Activated T-helper 1 cell treated with anti-CD3 and anti-CD28 coated beads, Interleukin-12 subunit alpha, Interleukin-12 subunit beta, Interleukin-2, Interleukin-4 antibody, amounts not matched to agents 30 ng/mL and 10 ng/mL and 1 ng/mL, durations not matched to agents 14 hours and 24 hours and 36 hours (primary cell): ENCODE measurements around the gene PLXNC1. TPM values are rescaled to one million over a fixed set of nuclear protein-coding genes. Genes with fewer than 3 reads are reported as not detected.

Experiments
- DNase-seq: peaks from one replicate; pipeline ENCODE4 v3.0.0; 2021; ENCODE audit warnings: low spot score
- H3K27ac Mint-ChIP-seq: one replicate; pipeline ENCODE4 v1.8.0; 2021; ENCODE audit warnings: mild to moderate bottlenecking, mixed read lengths
- H3K27me3 Mint-ChIP-seq: one replicate; pipeline ENCODE4 v1.8.0; 2022; ENCODE audit warnings: mild to moderate bottlenecking, moderate library complexity, mixed read lengths; ENCODE audit not compliant: insufficient read depth
- H3K36me3 Mint-ChIP-seq: one replicate; pipeline ENCODE4 v1.8.0; 2021; ENCODE audit warnings: low read depth, mixed read lengths
- H3K4me1 Mint-ChIP-seq: one replicate; pipeline ENCODE4 v1.8.0; 2021; ENCODE audit warnings: low read depth, mixed read lengths
- H3K4me3 Mint-ChIP-seq: one replicate; pipeline ENCODE4 v1.8.0; 2021; ENCODE audit warnings: mild to moderate bottlenecking, moderate library complexity, mixed read lengths
- H3K9me3 Mint-ChIP-seq: one replicate; pipeline ENCODE4 v1.8.0; 2021; ENCODE audit warnings: mixed read lengths
- intact Hi-C: fragments of 100-400 bp; cut with micrococcal nuclease; formaldehyde crosslinking; loops from one replicate; pipeline ENCODE4 v1.15.1; 2024
- total RNA-seq: library from RNA; stranded (reverse); gene quantifications from 2 replicates; pipeline ENCODE4 v1.2.3, GENCODE V29; 2022

The PLXNC1 gene
- total RNA-seq, 1 donor from 2014 or later: 22.7 TPM

DNA sequence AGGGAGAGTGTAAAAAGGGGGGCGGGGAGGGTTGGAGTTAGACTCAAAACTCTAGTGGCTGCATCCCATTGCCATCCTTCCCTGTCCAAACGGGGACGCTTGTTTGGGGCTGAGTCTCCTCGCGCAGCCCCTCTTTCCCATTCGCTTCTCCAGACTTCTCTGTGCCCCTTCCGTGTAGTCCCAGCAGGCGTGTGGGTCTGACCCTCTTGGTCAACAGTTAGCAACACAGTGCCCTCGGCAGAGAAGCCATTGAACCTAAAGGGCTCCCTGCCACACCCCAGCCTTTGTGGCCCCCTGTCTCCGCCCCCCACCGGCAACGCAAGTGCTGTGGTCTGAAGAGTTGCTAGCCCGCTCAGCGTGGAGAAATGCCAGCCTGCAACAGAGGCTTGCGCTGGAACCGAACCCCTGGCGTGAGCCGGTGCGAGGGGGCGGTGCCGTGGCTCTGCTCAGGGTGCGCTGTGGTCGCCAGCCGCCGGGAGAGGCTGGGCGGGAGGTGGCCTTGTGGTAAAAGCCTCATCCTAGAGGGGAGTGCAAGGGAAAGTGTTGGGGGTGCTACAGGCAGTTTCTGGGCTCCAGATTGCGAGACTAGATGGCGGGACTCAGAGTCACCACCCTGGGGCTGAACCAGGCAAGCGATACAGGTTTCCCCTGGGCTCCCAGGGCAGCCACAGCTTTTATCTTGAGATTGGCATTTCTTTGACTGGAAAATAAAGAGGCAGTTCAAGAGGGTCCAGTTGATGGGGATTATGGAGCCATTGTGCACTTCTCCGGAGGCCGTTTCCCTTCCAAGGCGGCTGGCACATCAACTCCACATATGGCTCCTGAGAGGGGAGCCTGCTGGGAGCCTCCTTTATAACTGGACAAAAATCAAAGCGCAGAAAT lies 2.1 kb downstream of the PLXNC1 start:
- Mint-ChIP-seq H3K4me1 (peaks cover 44% of the 10 kb centered on the region), H3K4me3 (peak overlapping the region; percentile 92)
- intact Hi-C loops: no loop called here

GRCh38 chr12:94151582-94151981 lies 3.2 kb downstream of the PLXNC1 start:
- no peak for DNase-seq
- Mint-ChIP-seq H3K36me3 (peaks cover 18% of the 10 kb centered on the region), H3K9me3 (no peaks in the 10 kb centered on the region), H3K4me1 (peaks cover 43% of the 10 kb centered on the region), H3K27ac (no peak overlapping the region), H3K27me3 (peaks cover 18% of the 10 kb centered on the region), H3K4me3 (peak overlapping the region; percentile 92)
- intact Hi-C loops: no loop called here

More for the DNA sequence above, 2.1 kb downstream of the PLXNC1 start:
- peak; percentile 16 for DNase-seq
- no peaks in the 10 kb centered on the region for H3K9me3 Mint-ChIP-seq
- H3K36me3 Mint-ChIP-seq: peaks cover 15% of the 10 kb centered on the region
- H3K27ac Mint-ChIP-seq: peak overlapping the region; percentile 73
- peaks cover 24% of the 10 kb centered on the region for H3K27me3 Mint-ChIP-seq

GRCh38 chr12:94152292-94153078 lies 4.1 kb downstream of the PLXNC1 start:
- Mint-ChIP-seq H3K4me3 (peak overlapping the region; percentile 28), H3K27ac (no peak overlapping the region), H3K4me1 (peaks cover 41% of the 10 kb centered on the region), H3K9me3 (no peaks in the 10 kb centered on the region), H3K27me3 (peaks cover 12% of the 10 kb centered on the region), H3K36me3 (peaks cover 22% of the 10 kb centered on the region)
- intact Hi-C loops: no loop called here
- DNase-seq: no peak

DNA sequence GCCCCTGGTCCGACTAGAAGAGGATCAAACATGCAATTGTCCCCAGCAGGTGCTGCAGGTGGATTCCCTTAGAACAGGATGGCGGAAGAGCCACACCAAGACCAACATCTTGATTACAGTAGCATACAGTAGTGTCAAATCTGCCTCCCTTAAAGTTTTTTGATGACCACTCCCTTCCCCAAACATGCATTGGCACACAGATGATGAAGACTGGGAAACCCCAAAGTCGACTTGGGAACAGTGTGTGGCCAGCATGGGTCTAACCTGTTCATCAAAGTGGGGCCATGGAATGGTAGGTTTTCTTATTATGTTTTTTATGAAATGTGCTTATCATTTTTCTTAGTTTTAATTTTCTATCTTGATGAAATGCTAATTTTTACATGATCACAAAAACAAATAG lies 8.8 kb downstream of the PLXNC1 start:
- intact Hi-C loops: no loop called here
- peaks cover 43% of the 10 kb centered on the region for H3K36me3 Mint-ChIP-seq
- H3K27me3 Mint-ChIP-seq: peaks cover 7% of the 10 kb centered on the region
- peaks cover 58% of the 10 kb centered on the region for H3K4me1 Mint-ChIP-seq
- peaks cover 5% of the 10 kb centered on the region for H3K9me3 Mint-ChIP-seq
- H3K4me3 Mint-ChIP-seq: no peak overlapping the region
- DNase-seq: no peak
- no peak overlapping the region for H3K27ac Mint-ChIP-seq

- no peak overlapping the region for H3K4me3 Mint-ChIP-seq
- intact Hi-C loops: no loop called here
- peaks cover 2% of the 10 kb centered on the region for H3K27me3 Mint-ChIP-seq
- peaks cover 43% of the 10 kb centered on the region for H3K36me3 Mint-ChIP-seq
- H3K27ac Mint-ChIP-seq: no peak overlapping the region
- H3K9me3 Mint-ChIP-seq: peaks cover 7% of the 10 kb centered on the region
- no peak for DNase-seq
- H3K4me1 Mint-ChIP-seq: peaks cover 55% of the 10 kb centered on the region
Measured at GRCh38 chr12:94157981-94158411, 9.6 kb downstream of the PLXNC1 start.

DNA sequence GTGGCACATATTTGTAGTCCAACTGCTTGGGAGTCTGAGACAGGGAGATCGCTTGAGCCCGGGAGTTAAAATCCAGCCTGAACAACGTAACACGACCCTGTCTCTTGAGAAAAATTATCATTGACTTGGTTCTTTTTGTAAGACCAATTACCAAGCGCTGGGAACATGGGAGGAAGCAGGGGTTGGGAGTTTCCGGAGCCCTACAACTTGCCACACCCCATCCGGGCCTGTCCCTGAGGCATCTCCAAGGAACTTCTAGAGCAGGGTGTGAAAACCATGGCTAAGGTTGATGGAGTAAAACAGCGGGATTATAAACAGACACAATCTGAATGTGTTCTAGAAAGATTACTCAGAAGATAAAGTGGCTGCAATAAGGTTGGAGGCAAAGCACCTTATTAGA lies 10.3 kb downstream of the PLXNC1 start:
- Mint-ChIP-seq H3K4me1 (peaks cover 48% of the 10 kb centered on the region), H3K9me3 (peaks cover 7% of the 10 kb centered on the region), H3K27ac (no peak overlapping the region), H3K36me3 (peaks cover 36% of the 10 kb centered on the region), H3K4me3 (no peak overlapping the region), H3K27me3 (peaks cover 2% of the 10 kb centered on the region)
- intact Hi-C loops: no loop called here
- no peak for DNase-seq

DNA sequence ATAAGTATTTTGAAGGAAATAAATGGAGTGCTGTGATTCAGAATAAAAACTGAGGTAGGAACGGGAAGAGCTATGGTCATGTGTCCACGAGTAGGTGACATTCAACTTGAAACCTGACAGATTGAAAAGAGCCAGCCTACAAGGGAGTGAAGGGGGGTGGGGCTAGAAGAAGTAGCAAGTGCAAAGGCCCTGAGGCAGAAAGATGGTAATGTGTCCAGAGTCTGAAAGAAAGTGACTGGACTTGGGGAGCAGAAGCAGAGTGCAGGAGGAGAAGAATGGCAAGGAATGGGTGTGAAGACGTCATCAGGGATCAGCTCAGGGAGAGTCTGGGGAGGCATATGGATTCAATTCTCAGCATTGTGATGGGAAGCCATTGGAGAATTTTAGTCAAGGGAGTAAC lies 13.7 kb downstream of the PLXNC1 start:
- Mint-ChIP-seq H3K36me3 (peaks cover 30% of the 10 kb centered on the region), H3K9me3 (peaks cover 7% of the 10 kb centered on the region), H3K27ac (no peak overlapping the region), H3K4me1 (peaks cover 41% of the 10 kb centered on the region), H3K27me3 (no peaks in the 10 kb centered on the region), H3K4me3 (no peak overlapping the region)
- no peak for DNase-seq
- intact Hi-C loops: no loop called here

DNA sequence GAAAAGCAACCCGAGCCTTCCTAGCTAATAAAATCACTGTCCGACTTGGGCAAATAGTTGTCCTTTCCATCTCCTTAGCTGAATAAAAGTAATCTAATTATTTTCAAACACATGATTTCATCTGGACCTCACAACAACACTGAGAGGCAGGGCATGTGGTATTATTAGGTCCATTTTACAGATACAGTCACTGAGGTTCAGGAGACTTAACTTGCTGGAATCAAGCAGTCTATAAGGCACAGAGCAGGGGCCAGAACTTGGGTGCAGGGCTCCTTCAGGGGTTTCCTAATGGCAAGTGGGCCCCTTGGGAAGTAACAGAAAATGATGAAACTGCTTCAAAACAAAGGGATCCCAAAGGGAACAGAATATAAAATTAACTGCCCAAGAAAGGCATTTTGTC lies 15.5 kb downstream of the PLXNC1 start:
- peaks cover 2% of the 10 kb centered on the region for H3K27me3 Mint-ChIP-seq

DNA sequence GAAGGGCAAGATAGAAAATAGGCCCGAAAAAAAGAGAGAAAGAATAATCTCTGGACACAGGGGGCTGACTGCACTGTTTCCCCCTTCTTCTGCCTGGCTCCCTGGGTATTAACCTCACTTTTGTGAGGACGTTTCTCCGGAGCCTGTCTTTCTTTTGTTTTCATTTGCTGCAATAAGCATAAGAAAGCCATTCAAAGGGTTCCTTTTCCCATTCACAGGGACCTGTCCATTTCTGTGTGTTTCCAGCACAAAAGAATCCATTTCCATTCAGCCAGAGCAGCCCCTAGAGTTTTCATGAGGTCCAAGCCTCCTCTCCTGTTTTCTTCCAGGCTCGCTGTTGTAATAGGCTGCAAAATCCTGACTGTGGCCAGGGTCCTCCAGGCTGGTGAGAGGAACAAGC lies 16.8 kb downstream of the PLXNC1 start:
- Mint-ChIP-seq H3K9me3 (peaks cover 7% of the 10 kb centered on the region), H3K36me3 (peaks cover 25% of the 10 kb centered on the region), H3K4me1 (peaks cover 43% of the 10 kb centered on the region), H3K4me3 (no peak overlapping the region), H3K27me3 (peaks cover 2% of the 10 kb centered on the region), H3K27ac (no peak overlapping the region)
- intact Hi-C loops: no loop called here
- no peak for DNase-seq

More for the DNA sequence above, 15.5 kb downstream of the PLXNC1 start:
- intact Hi-C loops: no loop called here
- DNase-seq: no peak
- Mint-ChIP-seq H3K36me3 (peaks cover 27% of the 10 kb centered on the region), H3K4me3 (no peak overlapping the region), H3K27ac (no peak overlapping the region), H3K9me3 (peaks cover 7% of the 10 kb centered on the region), H3K4me1 (peaks cover 41% of the 10 kb centered on the region)

DNA sequence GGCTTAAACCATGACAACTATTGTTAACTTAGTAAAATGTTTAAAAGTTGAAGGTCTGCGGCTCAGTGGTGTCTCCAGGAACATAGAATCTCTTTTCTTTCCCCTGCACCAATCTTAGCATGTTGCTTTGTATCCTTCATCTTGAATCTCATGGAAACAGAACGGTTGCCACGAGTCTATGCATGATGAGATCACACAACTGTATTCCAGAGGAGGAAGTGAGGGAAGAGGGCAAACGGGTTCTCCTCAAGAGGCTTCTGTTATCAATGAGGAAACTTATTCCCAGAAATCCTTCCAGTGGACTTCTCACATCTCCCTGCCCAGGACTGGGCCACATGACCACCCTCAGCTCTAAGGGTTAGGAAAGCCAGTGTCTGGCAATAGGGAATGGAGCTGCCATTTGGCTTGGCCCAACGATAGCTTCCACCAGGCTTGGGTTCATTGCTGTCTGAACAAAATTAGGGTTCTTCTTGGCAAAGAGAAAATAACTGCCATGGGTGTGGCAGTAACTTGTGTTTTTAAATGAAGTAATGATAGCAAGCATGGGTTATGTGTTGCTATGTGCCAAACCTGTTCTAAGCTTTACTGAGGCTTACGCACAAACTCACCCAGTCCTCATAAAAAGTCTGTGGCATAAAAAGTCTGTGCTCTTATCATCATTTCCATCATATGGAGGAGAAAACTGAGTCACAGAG lies 17.4 kb downstream of the PLXNC1 start:
- intact Hi-C loops: no loop called here
- DNase-seq: no peak
- H3K4me3 Mint-ChIP-seq: no peak overlapping the region
- H3K27me3 Mint-ChIP-seq: peaks cover 2% of the 10 kb centered on the region
- H3K36me3 Mint-ChIP-seq: peaks cover 32% of the 10 kb centered on the region
- H3K9me3 Mint-ChIP-seq: peaks cover 7% of the 10 kb centered on the region
- H3K27ac Mint-ChIP-seq: no peak overlapping the region
- H3K4me1 Mint-ChIP-seq: peaks cover 50% of the 10 kb centered on the region

GRCh38 chr12:94167071-94167755 lies 18.8 kb downstream of the PLXNC1 start:
- H3K9me3 Mint-ChIP-seq: peaks cover under 1% of the 10 kb centered on the region
- intact Hi-C loops: no loop called here
- H3K36me3 Mint-ChIP-seq: peaks cover 34% of the 10 kb centered on the region
- H3K27ac Mint-ChIP-seq: no peak overlapping the region
- H3K4me3 Mint-ChIP-seq: no peak overlapping the region
- no peak for DNase-seq
- H3K27me3 Mint-ChIP-seq: peaks cover 2% of the 10 kb centered on the region
- peaks cover 48% of the 10 kb centered on the region for H3K4me1 Mint-ChIP-seq

DNA sequence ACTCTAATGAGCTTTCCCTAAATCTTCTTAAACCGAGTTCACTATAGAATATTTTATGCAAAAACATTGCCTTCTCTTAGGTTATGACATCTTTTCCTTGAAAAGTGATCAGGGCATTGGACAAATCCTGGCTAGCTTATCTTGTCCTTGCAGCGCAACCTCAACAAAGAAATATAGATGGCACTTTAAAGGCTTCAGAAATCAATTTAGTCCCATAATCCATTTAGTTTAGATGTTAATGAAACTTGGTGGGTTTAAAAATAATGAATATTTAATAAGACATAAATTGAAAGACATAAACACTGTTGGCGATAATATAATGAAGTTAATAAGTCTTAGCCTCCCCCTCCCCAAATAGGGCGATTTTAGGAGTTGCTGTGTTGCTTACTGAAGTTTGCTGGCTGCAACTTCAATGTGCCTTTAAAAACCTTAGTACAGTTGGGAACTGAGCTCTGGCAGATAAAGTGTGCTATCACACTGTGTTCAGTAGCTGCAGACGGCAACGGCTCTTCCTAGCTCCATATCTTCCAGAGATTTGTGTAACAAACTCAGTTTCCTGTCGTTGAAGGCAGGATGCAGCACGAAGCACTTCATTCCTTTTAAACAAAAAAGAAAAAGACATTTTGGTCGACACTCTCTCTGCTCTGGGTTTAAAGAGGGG lies 19.5 kb downstream of the PLXNC1 start:
- no peak overlapping the region for H3K27ac Mint-ChIP-seq
- H3K9me3 Mint-ChIP-seq: no peaks in the 10 kb centered on the region
- H3K4me3 Mint-ChIP-seq: no peak overlapping the region
- peaks cover 43% of the 10 kb centered on the region for H3K4me1 Mint-ChIP-seq
- intact Hi-C loops: no loop called here
- peaks cover 31% of the 10 kb centered on the region for H3K36me3 Mint-ChIP-seq
- no peak for DNase-seq
- peaks cover 2% of the 10 kb centered on the region for H3K27me3 Mint-ChIP-seq
